B cell (primary cell): ENCODE data around the gene EPHA5.

Source experiments
- CTCF ChIP-seq: fragments of 200-600 bp; IDR thresholded peaks from one replicate; pipeline ENCODE4 v1.8.0; 2022; ENCODE audit warnings: antibody characterized with exemption, mild to moderate bottlenecking
- EZH2 ChIP-seq: IDR thresholded peaks from 2 replicates; pipeline ENCODE4 v1.6.1; 2012; ENCODE audit warnings: borderline replicate concordance, low read depth, mild to moderate bottlenecking, moderate library complexity, low read length; ENCODE audit not compliant: insufficient read depth, poor library complexity, severe bottlenecking

- no peak for TF ChIP-seq EZH2
- TF ChIP-seq CTCF, result no peak
These were observed 213.3 kb downstream of the EPHA5 start for GRCh38 chr4:65457011-65457410.
